CD4-positive, alpha-beta T cell (primary cell): ENCODE measurements around the gene COMMD7. TPM values are rescaled to one million over a fixed set of nuclear protein-coding genes. Genes with fewer than 3 reads are reported as not detected.
A peak's percentile ranks its signal among the peaks of the same experiment; 100 is the strongest.

Experiments
- ATAC-seq: fragments of 200-7000 bp; cut with Tn5 transposase; one replicate; pipeline ENCODE4 v1.10.0; 2022; ENCODE audit warnings: mild to moderate bottlenecking; ENCODE audit not compliant: poor library complexity
- CTCF ChIA-PET: fragments of 350-600 bp; sonication (Branson Sonifier 250); formaldehyde crosslinking; loops from one replicate; lab custom pipeline; 2021; ENCODE audit warnings: antibody characterized with exemption, inconsistent platforms; lab: Charles Lee
- POLR2A ChIA-PET: fragments of 350-600 bp; sonication (Branson Sonifier 250); formaldehyde crosslinking; loops from one replicate; lab custom pipeline; 2021; ENCODE audit warnings: antibody characterized with exemption, inconsistent platforms; lab: Charles Lee
- DNase-seq, 14 experiments: peaks; one replicate each; pipeline ENCODE4 v3.0.0-alpha.2; 2013 to 2020; ENCODE audit warnings: mixed read lengths in 2 of 14
- H3K27ac ChIP-seq, 2 donors: one replicate each; pipeline versions ENCODE4 v1.5.1 to v1.7.0; 2013; ENCODE audit warnings: low read length in 2 of 2, low read depth in 1 of 2, mild to moderate bottlenecking in 1 of 2
- H3K27me3 ChIP-seq, 2 experiments: 1 replicate in 1 of 2; 2 replicates in 1 of 2; pipeline versions ENCODE4 v1.6.1 to v1.7.0; 2013; ENCODE audit warnings: low read length in 2 of 2, control low read depth in 1 of 2, mild to moderate bottlenecking in 1 of 2, moderate library complexity in 1 of 2; ENCODE audit not compliant: insufficient read depth in 2 of 2, control insufficient read depth in 1 of 2
- H3K36me3 ChIP-seq: one replicate; pipeline ENCODE4 v1.6.1; 2013; ENCODE audit warnings: low read length, control low read depth; ENCODE audit not compliant: insufficient read depth
- H3K4me1 ChIP-seq: one replicate; pipeline ENCODE4 v1.6.1; 2013; ENCODE audit warnings: low read length, control low read depth; ENCODE audit not compliant: insufficient read depth
- H3K4me3 ChIP-seq: one replicate; pipeline ENCODE4 v1.5.1; 2013; ENCODE audit warnings: mild to moderate bottlenecking, low read length, moderate library complexity
- H3K9me3 ChIP-seq, 2 experiments: 1 replicate in 1 of 2; 2 replicates in 1 of 2; pipeline versions ENCODE4 v1.6.1 to v1.7.0; 2013; ENCODE audit warnings: low read length in 2 of 2, mild to moderate bottlenecking in 2 of 2, control low read depth in 1 of 2, moderate library complexity in 1 of 2; ENCODE audit not compliant: control insufficient read depth in 1 of 2, insufficient read depth in 1 of 2
- H3K27ac Mint-ChIP-seq: one replicate; pipeline ENCODE4 v1.8.0; 2020; ENCODE audit warnings: mixed read lengths
- H3K27me3 Mint-ChIP-seq: one replicate; pipeline ENCODE4 v1.8.0; 2021; ENCODE audit warnings: mixed read lengths
- H3K36me3 Mint-ChIP-seq: one replicate; pipeline ENCODE4 v1.8.0; 2021; ENCODE audit warnings: low read depth, mixed read lengths
- H3K4me1 Mint-ChIP-seq: one replicate; pipeline ENCODE4 v1.8.0; 2021; ENCODE audit warnings: low read depth, mixed read lengths
- H3K4me3 Mint-ChIP-seq: one replicate; pipeline ENCODE4 v1.8.0; 2020; ENCODE audit warnings: mild to moderate bottlenecking, mixed read lengths
- H3K9me3 Mint-ChIP-seq: one replicate; pipeline ENCODE4 v1.8.0; 2020; ENCODE audit warnings: mixed read lengths
- intact Hi-C, 2 experiments: fragments of 100-400 bp; cut with DNase I in 1 of 2; cut with micrococcal nuclease in 1 of 2; formaldehyde crosslinking; loops; one replicate each; pipeline versions ENCODE4 v1.15.1 to v1.9.0; 2023 to 2025; cut with DNase I, micrococcal nuclease
- total RNA-seq, 174 experiments: library from RNA in 2 of 174; stranded (reverse) in 2 of 174; gene quantifications; one replicate each; pipeline ENCODE4 v1.2.3 and lab custom pipeline; 2021 to 2026
- TF ChIP-seq, protein P1 (sequence below): fragments of 200-600 bp; IDR thresholded peaks from one replicate; pipeline ENCODE4 v1.8.0; 2022; ENCODE audit warnings: antibody characterized with exemption, mild to moderate bottlenecking

Gene COMMD7
- total RNA-seq, 2 experiments from 2014 or later = 30.3 to 30.4 TPM

- no peaks in the 10 kb centered on the region for H3K36me3 Mint-ChIP-seq
- TF ChIP-seq, protein P1, sequence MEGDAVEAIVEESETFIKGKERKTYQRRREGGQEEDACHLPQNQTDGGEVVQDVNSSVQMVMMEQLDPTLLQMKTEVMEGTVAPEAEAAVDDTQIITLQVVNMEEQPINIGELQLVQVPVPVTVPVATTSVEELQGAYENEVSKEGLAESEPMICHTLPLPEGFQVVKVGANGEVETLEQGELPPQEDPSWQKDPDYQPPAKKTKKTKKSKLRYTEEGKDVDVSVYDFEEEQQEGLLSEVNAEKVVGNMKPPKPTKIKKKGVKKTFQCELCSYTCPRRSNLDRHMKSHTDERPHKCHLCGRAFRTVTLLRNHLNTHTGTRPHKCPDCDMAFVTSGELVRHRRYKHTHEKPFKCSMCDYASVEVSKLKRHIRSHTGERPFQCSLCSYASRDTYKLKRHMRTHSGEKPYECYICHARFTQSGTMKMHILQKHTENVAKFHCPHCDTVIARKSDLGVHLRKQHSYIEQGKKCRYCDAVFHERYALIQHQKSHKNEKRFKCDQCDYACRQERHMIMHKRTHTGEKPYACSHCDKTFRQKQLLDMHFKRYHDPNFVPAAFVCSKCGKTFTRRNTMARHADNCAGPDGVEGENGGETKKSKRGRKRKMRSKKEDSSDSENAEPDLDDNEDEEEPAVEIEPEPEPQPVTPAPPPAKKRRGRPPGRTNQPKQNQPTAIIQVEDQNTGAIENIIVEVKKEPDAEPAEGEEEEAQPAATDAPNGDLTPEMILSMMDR = no peak
- H3K4me3 Mint-ChIP-seq = no peak overlapping the region
- ATAC-seq (no peak), DNase-seq (no peak)
- peaks cover 9% of the 10 kb centered on the region for H3K4me1 ChIP-seq
- H3K36me3 ChIP-seq = no peaks in the 10 kb centered on the region
- no peaks in the 10 kb centered on the region for H3K4me1 Mint-ChIP-seq
- H3K27me3 Mint-ChIP-seq = no peaks in the 10 kb centered on the region
- H3K9me3 ChIP-seq = peaks cover 0 to 5% of the 10 kb centered on the region in 2 experiments
- ChIA-PET POLR2A (no interaction called here), CTCF (interaction anchor here (1.2 kb wide), 1 partner anchor 92 kb away, joined by 3 read pairs; no protein-coding TSS in a partner anchor)
- H3K27ac Mint-ChIP-seq = no peak overlapping the region
- H3K9me3 Mint-ChIP-seq = no peaks in the 10 kb centered on the region
- H3K27me3 ChIP-seq = no peaks in the 10 kb centered on the region
- H3K4me3 ChIP-seq = no peak overlapping the region
- intact Hi-C loops = no loop called here
- no peak overlapping the region for H3K27ac ChIP-seq
Observed at GRCh38 chr20:32685541-32686529, 57.4 kb downstream of the COMMD7 start.

- Mint-ChIP-seq H3K9me3 (no peaks in the 10 kb centered on the region), H3K4me3 (no peak overlapping the region), H3K27ac (no peak overlapping the region), H3K4me1 (no peaks in the 10 kb centered on the region), H3K36me3 (no peaks in the 10 kb centered on the region), H3K27me3 (no peaks in the 10 kb centered on the region)
- ATAC-seq (no peak), DNase-seq (no peak)
- peaks cover 12% of the 10 kb centered on the region for H3K4me1 ChIP-seq
- no peak overlapping the region for H3K27ac ChIP-seq
- peaks cover 0 to 5% of the 10 kb centered on the region in 2 experiments for H3K9me3 ChIP-seq
- no peaks in the 10 kb centered on the region for H3K27me3 ChIP-seq
- ChIA-PET POLR2A (no interaction called here), CTCF (no interaction called here)
- intact Hi-C loops = no loop called here
- no peak overlapping the region for H3K4me3 ChIP-seq
- H3K36me3 ChIP-seq = no peaks in the 10 kb centered on the region
- TF ChIP-seq, protein P1 = no peak
Observed at GRCh38 chr20:32682508-32682987, 60.7 kb downstream of the COMMD7 start.

GRCh38 chr20:32681175-32682084, 61.8 kb downstream of the COMMD7 start:
- Mint-ChIP-seq H3K36me3 (no peaks in the 10 kb centered on the region), H3K27me3 (no peaks in the 10 kb centered on the region), H3K27ac (no peak overlapping the region), H3K4me1 (no peaks in the 10 kb centered on the region), H3K4me3 (no peak overlapping the region), H3K9me3 (no peaks in the 10 kb centered on the region)
- Histone ChIP-seq H3K4me3 (no peak overlapping the region), H3K9me3 (peaks cover 0 to 5% of the 10 kb centered on the region in 2 experiments), H3K36me3 (no peaks in the 10 kb centered on the region), H3K4me1 (peaks cover 15% of the 10 kb centered on the region), H3K27ac (no peak overlapping the region), H3K27me3 (no peaks in the 10 kb centered on the region)
- intact Hi-C loops = no loop called here
- CTCF ChIA-PET = no interaction called here
- POLR2A ChIA-PET = no interaction called here
- peak in 1 of 14 experiments; percentile 13 for DNase-seq
- TF ChIP-seq, protein P1 = no peak
- no peak for ATAC-seq
